IMR-90 (cell line): ENCODE data around the gene EML1. TPM values are rescaled to one million over a fixed set of nuclear protein-coding genes. Genes with fewer than 3 reads are reported as not detected.

Source experiments
- ATAC-seq: fragments of 200-7000 bp; cut with Tn5 transposase; 2 replicates; pipeline ENCODE4 v1.9.1; 2020; ENCODE audit warnings: low read depth, mild to moderate bottlenecking, moderate library complexity
- BruUV-seq: library from RNA; stranded (reverse); fragments of 400-500 nt; replicated peaks from 2 replicates; lab custom pipeline; 2021; lab: Mats Ljungman, UMichigan
- CTCF ChIA-PET: fragments of 300-600 bp; formaldehyde crosslinking; extraction: SDS; loops from one replicate; lab custom pipeline; 2021; ENCODE audit warnings: antibody characterized with exemption; lab: Yijun Ruan, JAX
- POLR2A ChIA-PET: fragments of 300-600 bp; sonication (Branson Sonifier 250); formaldehyde crosslinking; loops from one replicate; lab custom pipeline; 2022; ENCODE audit warnings: antibody characterized with exemption; ENCODE audit not compliant: unreplicated experiment; lab: Charles Lee
- DNase-seq: peaks from one replicate; pipeline ENCODE4 v3.0.0; 2013
- H2AFZ ChIP-seq: replicated peaks from 2 replicates; pipeline ENCODE3; 2013; ENCODE audit warnings: low read length, mild to moderate bottlenecking; ENCODE audit not compliant: poor library complexity
- H2AK5ac ChIP-seq: 2 replicates; pipeline ENCODE4 v1.6.1; 2013; ENCODE audit warnings: low read depth, low read length, inconsistent platforms
- H2AK9ac ChIP-seq: replicated peaks from 2 replicates; pipeline ENCODE3; 2013; ENCODE audit warnings: mild to moderate bottlenecking, low read depth, low read length, moderate library complexity; ENCODE audit not compliant: poor library complexity
- H2BK120ac ChIP-seq: 2 replicates; pipeline ENCODE4 v1.6.1; 2013; ENCODE audit warnings: low read depth, low read length, inconsistent platforms
- H2BK15ac ChIP-seq: 3 replicates; pipeline ENCODE4 v1.6.1; 2013; ENCODE audit warnings: low read depth, low read length, inconsistent platforms
- H2BK20ac ChIP-seq: 2 replicates; pipeline ENCODE4 v1.6.1; 2013; ENCODE audit warnings: low read depth, mild to moderate bottlenecking, inconsistent platforms, low read length, moderate library complexity
- H2BK5ac ChIP-seq: 2 replicates; pipeline ENCODE4 v1.6.1; 2013; ENCODE audit warnings: mild to moderate bottlenecking, low read depth, low read length, inconsistent platforms; ENCODE audit not compliant: poor library complexity, severe bottlenecking
- H3K14ac ChIP-seq: replicated peaks from 2 replicates; pipeline ENCODE4 v1.6.1; 2013; ENCODE audit warnings: low read depth, low read length, inconsistent platforms
- H3K18ac ChIP-seq: 2 replicates; pipeline ENCODE4 v1.6.1; 2013; ENCODE audit warnings: low read depth, low read length, control low read depth
- H3K23ac ChIP-seq: 2 replicates; pipeline ENCODE4 v1.6.1; 2013; ENCODE audit warnings: low read depth, low read length, inconsistent platforms
- H3K27ac ChIP-seq: 2 replicates; pipeline ENCODE4 v1.5.1; 2013; ENCODE audit warnings: mild to moderate bottlenecking, control low read depth, low read length; ENCODE audit not compliant: insufficient read depth
- H3K27me3 ChIP-seq: 2 replicates; pipeline ENCODE4 v1.6.1; 2013; ENCODE audit warnings: low read length; ENCODE audit not compliant: control insufficient read depth, insufficient read depth
- H3K36me3 ChIP-seq: 2 replicates; pipeline ENCODE4 v1.6.1; 2013; ENCODE audit warnings: low read length, mixed read lengths; ENCODE audit not compliant: control insufficient read depth, insufficient read depth
- H3K4ac ChIP-seq: 2 replicates; pipeline ENCODE4 v1.6.1; 2013; ENCODE audit warnings: low read depth, low read length, inconsistent platforms
- H3K4me1 ChIP-seq: 2 replicates; pipeline ENCODE4 v1.6.1; 2013; ENCODE audit warnings: low read length, mixed read lengths; ENCODE audit not compliant: control insufficient read depth, insufficient read depth
- H3K4me2 ChIP-seq: 2 replicates; pipeline ENCODE4 v1.6.1; 2013; ENCODE audit warnings: low read depth, mild to moderate bottlenecking, control low read depth, low read length, moderate library complexity
- H3K4me3 ChIP-seq: 2 replicates; pipeline ENCODE4 v1.5.1; 2013; ENCODE audit warnings: low read depth, mild to moderate bottlenecking, control low read depth, low read length, moderate library complexity; ENCODE audit not compliant: insufficient read depth
- H3K56ac ChIP-seq: 2 replicates; pipeline ENCODE4 v1.6.1; 2013; ENCODE audit warnings: low read length, inconsistent platforms; ENCODE audit not compliant: insufficient read depth; ENCODE audit errors: extremely low read depth
- H3K79me1 ChIP-seq, 2 experiments: 2 replicates each; pipeline ENCODE4 v1.6.1; 2013; ENCODE audit warnings: low read length in 2 of 2, inconsistent platforms in 1 of 2, low read depth in 1 of 2
- H3K9ac ChIP-seq: 2 replicates; pipeline ENCODE4 v1.6.1; 2013; ENCODE audit warnings: low read depth, low read length, control low read depth
- H3K9me1 ChIP-seq: 2 replicates; pipeline ENCODE4 v1.6.1; 2013; ENCODE audit warnings: low read length, inconsistent platforms; ENCODE audit not compliant: insufficient read depth
- H3K9me3 ChIP-seq: 2 replicates; pipeline ENCODE4 v1.6.1; 2013; ENCODE audit warnings: low read length; ENCODE audit not compliant: control insufficient read depth, insufficient read depth
- H4K20me1 ChIP-seq: 2 replicates; pipeline ENCODE4 v1.6.1; 2013; ENCODE audit warnings: low read length, inconsistent platforms; ENCODE audit not compliant: insufficient read depth
- H4K5ac ChIP-seq: 2 replicates; pipeline ENCODE4 v1.6.1; 2013; ENCODE audit warnings: mild to moderate bottlenecking, low read depth, low read length, control low read depth
- H4K8ac ChIP-seq, 2 experiments: 2 replicates each; pipeline ENCODE4 v1.6.1; 2013; ENCODE audit warnings: low read depth in 2 of 2, low read length in 2 of 2, control low read depth in 1 of 2, inconsistent platforms in 1 of 2
- H4K91ac ChIP-seq: 2 replicates; pipeline ENCODE4 v1.6.1; 2013; ENCODE audit warnings: low read depth, low read length, inconsistent platforms; ENCODE audit not compliant: insufficient read depth
- BHLHE40 ChIP-seq: fragments of 150-350 bp; IDR thresholded peaks from 2 replicates; pipeline ENCODE4 v1.6.1; 2016; ENCODE audit warnings: mild to moderate bottlenecking, low read depth, low read length
- CEBPB ChIP-seq: IDR thresholded peaks from 2 replicates; pipeline ENCODE4 v1.6.1; 2012; ENCODE audit warnings: low read depth, low read length, improper control_type of control experiment
- CHD1 ChIP-seq: IDR thresholded peaks from 2 replicates; pipeline ENCODE4 v1.6.1; 2012; ENCODE audit warnings: low read depth, low read length, improper control_type of control experiment
- FOS ChIP-seq: fragments of 150-350 bp; IDR thresholded peaks from 2 replicates; pipeline ENCODE4 v1.6.1; 2016; ENCODE audit warnings: low read depth, low read length
- MAFK ChIP-seq: IDR thresholded peaks from 2 replicates; pipeline ENCODE4 v1.6.1; 2012; ENCODE audit warnings: low read depth, low read length, improper control_type of control experiment
- MAZ ChIP-seq: IDR thresholded peaks from 2 replicates; pipeline ENCODE4 v1.6.1; 2012; ENCODE audit warnings: low read depth, mild to moderate bottlenecking, low read length, improper control_type of control experiment, moderate library complexity, borderline replicate concordance
- NFE2L2 ChIP-seq: fragments of 150-350 bp; IDR thresholded peaks from 2 replicates; pipeline ENCODE4 v1.6.1; 2016; ENCODE audit warnings: low read depth, mild to moderate bottlenecking, low read length
- POLR2A ChIP-seq: IDR thresholded peaks from 2 replicates; pipeline ENCODE4 v1.6.1; 2012; ENCODE audit warnings: mild to moderate bottlenecking, low read depth, low read length
- RAD21 ChIP-seq: IDR thresholded peaks from 2 replicates; pipeline ENCODE4 v1.6.1; 2012; ENCODE audit warnings: low read length, improper control_type of control experiment
- RCOR1 ChIP-seq: IDR thresholded peaks from 2 replicates; pipeline ENCODE4 v1.6.1; 2012; ENCODE audit warnings: mild to moderate bottlenecking, low read length, improper control_type of control experiment; ENCODE audit not compliant: insufficient replicate concordance
- SMC3 ChIP-seq: fragments of 150-350 bp; IDR thresholded peaks from 2 replicates; pipeline ENCODE4 v1.6.1; 2016; ENCODE audit warnings: low read depth, mild to moderate bottlenecking, antibody characterized with exemption, low read length, moderate library complexity
- WGBS, 2 experiments: methylation state at CpG; one replicate each; pipeline versions ENCODE4 v1.1.5 to v1.1.7; 2013; ENCODE audit warnings: missing lambda C conversion rate in 2 of 2; ENCODE audit not compliant: insufficient read length in 1 of 2; ENCODE audit errors: extremely low coverage in 2 of 2; 5-methylcytosine and 5-hydroxymethylcytosine counted together
- dilution Hi-C: fragments of 300-500 bp; cut with HindIII; formaldehyde crosslinking; loops from one replicate; pipeline ENCODE4 v1.14.3; 2018; ENCODE audit warnings: low sequenced_read_pairs; ENCODE audit not compliant: unreplicated experiment
- in situ Hi-C: fragments of 300-500 bp; cut with MboI; formaldehyde crosslinking; loops from 3 replicates; pipeline ENCODE4 v1.14.3; 2019; ENCODE audit warnings: low sequenced_read_pairs, inconsistent platforms, mixed read lengths
- intact Hi-C: fragments of 100-400 bp; cut with micrococcal nuclease; formaldehyde crosslinking; loops from 2 replicates; pipeline ENCODE4 v1.10.0; 2022
- polyA plus RNA-seq, 3 experiments: library from polyadenylated mRNA; depleted of rRNA; stranded (reverse); fragments of >200 nt; gene quantifications; 2 replicates each; pipeline ENCODE4 v1.2.3, GENCODE V29; 2012; ENCODE audit warnings: low replicate concordance in 1 of 3
- total RNA-seq: library from RNA; depleted of rRNA; stranded (reverse); fragments of >200 nt; gene quantifications from 2 replicates; pipeline ENCODE4 v1.2.3, GENCODE V29; 2012
- TF ChIP-seq, protein P1 (sequence below): fragments of 150-350 bp; IDR thresholded peaks from 2 replicates; pipeline ENCODE4 v1.6.1; 2017; ENCODE audit warnings: mild to moderate bottlenecking, antibody characterized with exemption, low read length, low read depth
- TF ChIP-seq, protein P2 (sequence below): fragments of 150-350 bp; IDR thresholded peaks from 2 replicates; pipeline ENCODE4 v1.6.1; 2016; ENCODE audit warnings: low read depth, mild to moderate bottlenecking, low read length, moderate library complexity, borderline replicate concordance

Gene EML1
- total and polyA plus RNA-seq, 2 of the 4 experiments (the other 2 are of a cell fraction) = 14.0 to 42.3 TPM

DNA sequence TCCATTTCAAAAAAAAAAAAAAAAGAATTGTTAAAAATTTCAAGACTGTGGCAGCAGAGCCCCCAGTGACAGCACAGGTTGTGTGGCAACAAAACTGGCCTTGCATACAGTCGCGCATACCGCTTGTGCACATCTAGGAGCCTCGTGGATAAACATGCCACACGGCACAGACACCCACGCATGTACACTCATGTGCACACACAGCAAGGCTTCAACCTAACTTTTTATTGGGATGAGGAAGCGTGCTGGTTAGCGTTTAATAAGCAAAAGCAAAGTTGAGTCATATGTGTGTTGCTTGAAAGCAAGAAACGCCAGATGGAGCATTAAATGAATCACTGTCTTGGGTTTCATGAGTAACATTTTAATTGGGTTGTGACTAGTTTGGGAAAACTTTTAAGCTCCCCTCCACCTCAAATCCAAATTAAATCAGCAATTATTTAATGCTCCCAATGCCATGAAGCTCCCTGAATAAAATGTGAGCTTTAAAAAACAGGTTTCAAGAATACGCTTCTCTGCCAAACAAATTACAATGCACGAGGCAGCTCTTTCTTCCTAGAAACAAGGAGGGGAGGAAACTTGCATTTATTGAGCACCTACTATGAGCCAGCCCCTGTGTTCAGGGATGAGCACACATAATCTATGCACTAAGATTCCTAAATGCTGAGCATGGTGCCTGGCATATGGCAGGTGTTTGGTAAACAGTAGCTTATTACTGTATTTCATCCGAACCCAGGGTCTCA, 35.7 kb upstream of the EML1 start:
- in situ Hi-C loops = no loop called here
- peak overlapping the region; percentile 94 for H2BK5ac ChIP-seq
- ChIA-PET CTCF (interaction anchor here (0.9 kb wide), 1 partner anchor 154 kb away, joined by 3 read pairs; the partner anchor contains the start of gene CCDC85C), POLR2A (interaction anchor here (0.9 kb wide), 1 partner anchor 12 kb away, joined by 3 read pairs; no protein-coding TSS in a partner anchor)
- DNase-seq = peak; percentile 99
- H3K14ac ChIP-seq = peak overlapping the region; percentile 95
- H4K8ac ChIP-seq = peak overlapping the region; percentile 86 to 89
- H4K91ac ChIP-seq = peak overlapping the region; percentile 96
- ATAC-seq = peak; percentile 4; the same call in 1 of the 2 replicates
- 20% methylated on average over 1 of the region's 12 CpGs; no CpG with 5 or more reads in 1 of the 2 experiments for WGBS, 2 experiments
- peak overlapping the region; percentile 89; the same call in 1 of the 2 replicates for H3K23ac ChIP-seq
- peaks cover 31% of the 10 kb centered on the region for H3K9me1 ChIP-seq
- H3K9me3 ChIP-seq = no peaks in the 10 kb centered on the region
- H2BK20ac ChIP-seq = peak overlapping the region; percentile 91
- H4K5ac ChIP-seq = peak overlapping the region; percentile 82
- H3K4me1 ChIP-seq = peaks cover 57% of the 10 kb centered on the region
- H3K36me3 ChIP-seq = no peaks in the 10 kb centered on the region
- peak overlapping the region; percentile 8 for H2AK9ac ChIP-seq
- H3K27me3 ChIP-seq = no peaks in the 10 kb centered on the region
- peak overlapping the region; percentile 31; the same call in 1 of the 2 replicates for H3K4me2 ChIP-seq
- peak overlapping the region; percentile 22; the same call in 1 of the 2 replicates for H3K9ac ChIP-seq
- H3K18ac ChIP-seq = peak overlapping the region; percentile 81
- dilution Hi-C loops = no loop called here
- peaks cover 0 to 16% of the 10 kb centered on the region in 2 experiments; a peak in 2 of 4 replicates for H3K79me1 ChIP-seq
- H2BK120ac ChIP-seq = peak overlapping the region; percentile 99
- H2AFZ ChIP-seq = peak overlapping the region; percentile 77
- peak overlapping the region; percentile 96 for H3K4ac ChIP-seq
- peak overlapping the region; percentile 96 for H2AK5ac ChIP-seq
- peaks cover 4% of the 10 kb centered on the region; the same call in 1 of the 2 replicates for H4K20me1 ChIP-seq
- BruUV-seq = no TSS peak
- no peak overlapping the region for H3K4me3 ChIP-seq
- peak overlapping the region; percentile 88 for H3K27ac ChIP-seq
- peak overlapping the region; percentile 89 for H2BK15ac ChIP-seq
- H3K56ac ChIP-seq = peak overlapping the region; percentile 78
- intact Hi-C loops = loop anchor here (2.0 kb wide), 1 partner anchor 37 kb away; no protein-coding TSS in a partner anchor
- peak; percentile 98 for TF ChIP-seq FOS
- peak; percentile 77; the same call in 1 of the 2 replicates for TF ChIP-seq CEBPB
- no peak for TF ChIP-seq RAD21
- no peak for TF ChIP-seq CHD1
- peak; percentile 43; the same call in 1 of the 2 replicates for TF ChIP-seq NFE2L2
- peak; percentile 65 for TF ChIP-seq MAFK
- no peak; the same call in 1 of the 2 replicates for TF ChIP-seq POLR2A
- peak; percentile 18 for TF ChIP-seq RCOR1
- TF ChIP-seq, protein P1, sequence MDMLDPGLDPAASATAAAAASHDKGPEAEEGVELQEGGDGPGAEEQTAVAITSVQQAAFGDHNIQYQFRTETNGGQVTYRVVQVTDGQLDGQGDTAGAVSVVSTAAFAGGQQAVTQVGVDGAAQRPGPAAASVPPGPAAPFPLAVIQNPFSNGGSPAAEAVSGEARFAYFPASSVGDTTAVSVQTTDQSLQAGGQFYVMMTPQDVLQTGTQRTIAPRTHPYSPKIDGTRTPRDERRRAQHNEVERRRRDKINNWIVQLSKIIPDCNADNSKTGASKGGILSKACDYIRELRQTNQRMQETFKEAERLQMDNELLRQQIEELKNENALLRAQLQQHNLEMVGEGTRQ = no peak; the same call in 1 of the 2 replicates
- TF ChIP-seq SMC3 = no peak
- TF ChIP-seq, protein P2, sequence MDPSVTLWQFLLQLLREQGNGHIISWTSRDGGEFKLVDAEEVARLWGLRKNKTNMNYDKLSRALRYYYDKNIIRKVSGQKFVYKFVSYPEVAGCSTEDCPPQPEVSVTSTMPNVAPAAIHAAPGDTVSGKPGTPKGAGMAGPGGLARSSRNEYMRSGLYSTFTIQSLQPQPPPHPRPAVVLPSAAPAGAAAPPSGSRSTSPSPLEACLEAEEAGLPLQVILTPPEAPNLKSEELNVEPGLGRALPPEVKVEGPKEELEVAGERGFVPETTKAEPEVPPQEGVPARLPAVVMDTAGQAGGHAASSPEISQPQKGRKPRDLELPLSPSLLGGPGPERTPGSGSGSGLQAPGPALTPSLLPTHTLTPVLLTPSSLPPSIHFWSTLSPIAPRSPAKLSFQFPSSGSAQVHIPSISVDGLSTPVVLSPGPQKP = no peak
- peak; percentile 45; the same call in 1 of the 2 replicates for TF ChIP-seq MAZ
- peak; percentile 88 for TF ChIP-seq BHLHE40
